IPS-20b (cell line): Measurements from ENCODE around the gene QRSL1.

Experiments used
- H3K27ac ChIP-seq: one replicate; pipeline ENCODE4 v1.5.1; 2013; ENCODE audit warnings: low read length
- H3K27me3 ChIP-seq: 2 replicates; pipeline ENCODE4 v1.6.1; 2013; ENCODE audit warnings: mild to moderate bottlenecking, low read length, inconsistent platforms; ENCODE audit not compliant: insufficient read depth
- H3K36me3 ChIP-seq: 2 replicates; pipeline ENCODE4 v1.6.1; 2013; ENCODE audit warnings: low read depth, mild to moderate bottlenecking, inconsistent platforms, low read length, moderate library complexity; ENCODE audit not compliant: insufficient read depth
- H3K4me1 ChIP-seq: 2 replicates; pipeline ENCODE4 v1.6.1; 2013; ENCODE audit warnings: mild to moderate bottlenecking, control low read depth, inconsistent platforms, low read length, moderate library complexity; ENCODE audit not compliant: insufficient read depth
- H3K4me3 ChIP-seq: 2 replicates; pipeline ENCODE4 v1.5.1; 2013; ENCODE audit warnings: mild to moderate bottlenecking, low read length, inconsistent platforms
- H3K9ac ChIP-seq: 2 replicates; pipeline ENCODE4 v1.6.1; 2013; ENCODE audit warnings: low read depth, mild to moderate bottlenecking, inconsistent platforms, low read length, moderate library complexity
- H3K9me3 ChIP-seq: 2 replicates; pipeline ENCODE4 v1.6.1; 2013; ENCODE audit warnings: mild to moderate bottlenecking, low read depth, low read length, inconsistent platforms; ENCODE audit not compliant: insufficient read depth

Gene QRSL1

DNA sequence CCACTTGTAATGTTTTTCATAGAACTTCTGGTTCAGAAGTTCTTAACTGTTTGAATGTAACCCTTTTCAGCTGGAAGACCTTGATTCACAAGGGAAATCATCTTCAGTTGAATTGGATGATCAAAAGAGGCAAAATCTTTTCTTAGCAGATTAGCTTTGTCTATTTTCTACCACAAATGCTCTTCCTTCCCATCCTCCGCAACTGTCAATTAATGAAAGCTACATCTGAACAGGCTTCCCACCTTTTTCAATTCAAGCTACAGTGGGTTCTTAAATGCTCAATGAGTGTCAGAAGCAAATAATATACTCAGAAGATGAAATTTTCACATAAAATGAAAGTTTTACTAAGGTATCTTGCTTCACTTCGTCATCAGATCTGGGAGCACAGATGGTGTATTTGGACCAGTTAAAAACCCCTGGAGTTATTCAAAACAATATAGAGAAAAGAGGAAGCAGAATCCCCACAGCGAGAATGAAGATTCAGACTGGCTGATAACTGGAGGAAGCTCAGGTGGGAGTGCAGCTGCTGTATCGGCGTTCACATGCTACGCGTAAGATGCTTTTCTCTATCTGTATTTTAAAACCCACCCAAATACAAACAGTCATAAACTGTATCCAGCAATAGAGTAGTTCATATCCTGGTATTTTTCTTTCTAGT is 19.4 kb downstream of the QRSL1 start:
- Histone ChIP-seq H3K4me3 (no peak overlapping the region), H3K9me3 (no peaks in the 10 kb centered on the region), H3K4me1 (no peaks in the 10 kb centered on the region), H3K36me3 (peaks cover 84% of the 10 kb centered on the region), H3K27ac (no peak overlapping the region), H3K27me3 (no peaks in the 10 kb centered on the region), H3K9ac (no peak overlapping the region)

DNA sequence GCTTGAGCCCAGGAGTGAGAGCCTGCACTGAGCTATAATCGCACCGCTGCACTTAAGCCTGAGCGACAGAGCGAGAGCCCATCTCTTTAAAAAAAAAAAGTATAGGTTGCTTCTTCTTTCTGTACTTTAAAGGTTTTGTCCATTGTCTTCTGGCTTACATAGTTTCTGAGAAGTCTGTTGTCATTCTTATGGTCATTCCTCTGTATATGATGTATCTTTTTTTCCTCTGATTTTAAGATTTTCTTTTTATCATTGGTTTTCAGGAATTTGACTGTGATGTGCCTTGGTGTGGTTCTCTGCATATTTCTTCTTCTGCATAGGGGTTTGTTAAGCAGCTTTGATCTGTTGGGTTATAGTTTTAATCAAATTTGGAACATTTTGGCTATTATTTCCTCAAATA is 29.1 kb downstream of the QRSL1 start:
- no peak overlapping the region for H3K4me3 ChIP-seq
- no peaks in the 10 kb centered on the region for H3K27me3 ChIP-seq
- peaks cover 10% of the 10 kb centered on the region for H3K4me1 ChIP-seq
- H3K36me3 ChIP-seq, result peaks cover 89% of the 10 kb centered on the region
- no peak overlapping the region for H3K27ac ChIP-seq
- no peak overlapping the region for H3K9ac ChIP-seq
- peaks cover 8% of the 10 kb centered on the region for H3K9me3 ChIP-seq

DNA sequence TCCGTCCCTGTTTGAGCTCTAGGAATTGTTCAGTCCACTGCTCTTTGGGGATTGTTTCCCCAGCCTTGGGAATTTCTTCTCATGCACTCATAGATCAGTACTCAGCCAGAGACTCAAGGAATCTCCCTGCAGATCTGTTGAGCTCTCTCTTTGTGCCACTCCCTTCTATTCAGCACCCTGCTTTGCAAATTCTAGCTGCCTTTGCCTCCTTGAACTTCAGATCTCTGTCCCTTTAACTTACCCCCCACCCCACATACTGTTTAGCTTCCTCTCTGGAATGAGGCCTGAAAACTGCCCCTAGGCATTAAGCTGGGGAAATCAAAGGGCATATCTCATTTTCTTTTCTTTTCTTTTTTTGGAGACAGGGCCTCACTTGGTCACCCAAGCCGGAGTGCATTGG is 30.5 kb downstream of the QRSL1 start:
- peaks cover 10% of the 10 kb centered on the region for H3K4me1 ChIP-seq

DNA sequence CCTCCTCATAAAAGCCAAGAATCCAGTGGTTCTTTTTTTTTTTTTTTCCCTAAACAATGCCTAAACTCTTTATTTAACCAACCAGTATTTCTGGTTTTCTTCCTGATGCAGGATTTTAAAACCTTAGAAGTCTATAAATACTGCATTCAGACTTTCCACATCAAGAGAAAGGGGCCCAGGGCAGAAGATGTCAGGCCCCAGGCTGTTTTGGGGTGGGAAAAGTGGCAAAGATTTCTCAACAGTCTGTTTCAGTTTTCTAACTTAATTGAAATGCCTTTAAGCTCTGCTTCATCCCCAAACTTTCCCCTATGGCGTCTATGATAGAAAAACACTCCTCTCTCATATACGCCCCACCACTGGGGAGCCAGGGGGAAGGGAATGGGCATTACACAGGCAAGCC is 33.1 kb downstream of the QRSL1 start:
- H3K4me3 ChIP-seq, result no peak overlapping the region
- no peak overlapping the region for H3K27ac ChIP-seq
- H3K27me3 ChIP-seq, result no peaks in the 10 kb centered on the region
- peaks cover 19% of the 10 kb centered on the region for H3K4me1 ChIP-seq
- H3K9me3 ChIP-seq, result peaks cover 8% of the 10 kb centered on the region
- H3K36me3 ChIP-seq, result peaks cover 74% of the 10 kb centered on the region
- no peak overlapping the region for H3K9ac ChIP-seq

More for the DNA sequence above, 30.5 kb downstream of the QRSL1 start:
- Histone ChIP-seq H3K9me3 (peaks cover 8% of the 10 kb centered on the region), H3K27ac (no peak overlapping the region), H3K4me3 (0 out of 2 replicates have a peak overlapping the region, but pooled peaks have one; percentile 13), H3K9ac (peak overlapping the region; percentile 10; the same call in 1 of the 2 replicates), H3K27me3 (no peaks in the 10 kb centered on the region), H3K36me3 (peaks cover 90% of the 10 kb centered on the region)

DNA sequence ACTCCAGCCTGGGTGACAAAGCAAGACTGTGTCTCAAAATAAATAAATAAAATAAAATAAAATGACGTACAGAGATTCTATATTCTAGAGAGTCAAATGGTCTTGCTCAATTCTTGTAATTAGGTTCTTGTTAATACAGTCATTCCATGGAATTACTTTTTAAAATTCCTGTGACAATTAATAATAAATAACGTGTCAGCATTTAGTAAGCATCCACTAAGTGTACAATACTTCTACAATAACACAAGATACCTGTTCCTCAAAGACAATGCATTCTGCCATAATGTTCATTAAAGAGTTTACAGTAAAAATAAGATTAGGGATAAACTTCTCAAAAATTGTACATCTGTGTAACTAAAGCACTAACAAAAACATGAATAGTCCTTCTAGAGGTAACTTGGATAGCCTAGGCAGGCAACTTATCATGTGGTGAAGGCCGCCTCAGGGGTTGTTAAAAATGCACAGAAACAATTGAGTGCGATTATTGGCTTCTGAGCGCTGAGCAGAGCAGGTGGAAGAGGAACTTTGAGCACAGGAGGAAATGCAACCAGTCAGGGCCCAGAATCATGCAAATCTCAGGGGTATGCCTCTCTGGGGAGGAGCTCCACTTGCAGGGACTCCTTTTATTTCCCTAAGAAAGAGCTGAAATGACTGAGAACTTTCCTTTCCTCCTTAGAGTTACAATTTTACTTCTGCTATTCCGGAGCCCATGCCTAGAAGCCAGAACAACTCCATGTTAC is 37.1 kb downstream of the QRSL1 start:
- H3K27ac ChIP-seq, result peak overlapping the region; percentile 29

DNA sequence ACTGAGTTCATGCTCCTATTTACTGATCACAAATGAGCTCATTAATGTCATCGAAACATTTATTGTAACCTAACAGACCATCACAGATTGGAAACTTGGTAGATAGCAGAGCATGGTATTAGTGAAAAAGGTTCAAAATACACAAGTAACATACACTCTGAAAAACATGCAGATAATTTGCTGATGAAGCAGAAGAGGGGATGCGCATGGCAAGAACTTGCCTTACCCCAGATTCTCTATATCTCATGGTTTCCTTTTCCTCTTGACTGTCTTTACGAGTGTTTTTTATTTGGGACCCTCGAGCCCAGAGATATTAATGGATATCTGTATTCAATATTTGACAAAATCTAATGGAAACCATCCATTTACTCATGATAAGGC is 37.6 kb downstream of the QRSL1 start:
- Histone ChIP-seq H3K27ac (peak overlapping the region; percentile 29), H3K27me3 (no peaks in the 10 kb centered on the region), H3K36me3 (peaks cover 38% of the 10 kb centered on the region), H3K9ac (peak overlapping the region; percentile 21; the same call in 1 of the 2 replicates), H3K4me3 (no peak overlapping the region), H3K4me1 (peaks cover 15% of the 10 kb centered on the region), H3K9me3 (no peaks in the 10 kb centered on the region)

More for the DNA sequence above, 37.1 kb downstream of the QRSL1 start:
- Histone ChIP-seq H3K9ac (peak overlapping the region; percentile 21; the same call in 1 of the 2 replicates), H3K4me3 (no peak overlapping the region), H3K36me3 (peaks cover 41% of the 10 kb centered on the region), H3K9me3 (no peaks in the 10 kb centered on the region), H3K4me1 (peaks cover 9% of the 10 kb centered on the region), H3K27me3 (no peaks in the 10 kb centered on the region)

DNA sequence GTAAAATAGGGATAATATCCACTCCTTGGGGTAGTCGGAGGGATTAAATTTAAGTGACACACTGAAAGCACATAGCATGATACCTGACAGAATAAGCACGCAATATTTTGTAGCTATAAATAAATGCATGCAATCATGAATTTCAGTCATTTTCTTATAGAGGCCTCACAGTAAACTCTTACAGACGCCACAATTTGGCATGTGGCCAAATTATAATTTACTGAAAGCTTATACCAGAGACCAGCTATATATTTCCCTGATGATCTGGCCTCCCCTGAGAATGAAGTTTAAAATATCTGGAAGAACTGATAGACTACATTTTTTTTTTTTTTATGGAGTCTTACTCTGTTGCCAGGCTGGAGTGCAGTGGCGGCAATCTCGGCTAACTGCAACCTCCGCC is 40.9 kb downstream of the QRSL1 start:
- H3K27ac ChIP-seq, result no peak overlapping the region
- H3K4me1 ChIP-seq, result peaks cover 20% of the 10 kb centered on the region
- no peak overlapping the region for H3K4me3 ChIP-seq
- H3K9ac ChIP-seq, result no peak overlapping the region
- H3K27me3 ChIP-seq, result no peaks in the 10 kb centered on the region
- peaks cover 7% of the 10 kb centered on the region for H3K36me3 ChIP-seq
- no peaks in the 10 kb centered on the region for H3K9me3 ChIP-seq

DNA sequence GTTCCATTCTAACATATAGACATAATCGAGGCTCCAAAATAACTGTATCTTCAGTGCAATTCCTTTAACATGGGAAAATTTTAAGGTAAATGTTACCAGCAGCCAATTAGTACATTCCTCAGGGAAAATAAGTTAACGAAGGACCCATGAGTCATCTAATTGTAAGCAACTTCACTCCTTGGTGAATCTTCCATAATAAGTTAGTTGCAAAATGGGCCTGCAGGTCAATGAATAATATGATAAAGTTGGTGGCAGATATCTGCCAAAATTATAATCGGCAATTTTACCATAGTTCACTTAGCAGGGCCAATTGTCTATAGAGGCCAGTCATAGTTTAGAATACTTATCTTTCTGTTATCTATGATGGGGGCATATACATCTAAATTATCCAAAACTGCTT is 42.3 kb downstream of the QRSL1 start:
- no peaks in the 10 kb centered on the region for H3K36me3 ChIP-seq
- peaks cover 15% of the 10 kb centered on the region for H3K4me1 ChIP-seq
- no peaks in the 10 kb centered on the region for H3K9me3 ChIP-seq
- H3K4me3 ChIP-seq, result no peak overlapping the region
- H3K9ac ChIP-seq, result no peak overlapping the region
- no peaks in the 10 kb centered on the region for H3K27me3 ChIP-seq
- H3K27ac ChIP-seq, result no peak overlapping the region

DNA sequence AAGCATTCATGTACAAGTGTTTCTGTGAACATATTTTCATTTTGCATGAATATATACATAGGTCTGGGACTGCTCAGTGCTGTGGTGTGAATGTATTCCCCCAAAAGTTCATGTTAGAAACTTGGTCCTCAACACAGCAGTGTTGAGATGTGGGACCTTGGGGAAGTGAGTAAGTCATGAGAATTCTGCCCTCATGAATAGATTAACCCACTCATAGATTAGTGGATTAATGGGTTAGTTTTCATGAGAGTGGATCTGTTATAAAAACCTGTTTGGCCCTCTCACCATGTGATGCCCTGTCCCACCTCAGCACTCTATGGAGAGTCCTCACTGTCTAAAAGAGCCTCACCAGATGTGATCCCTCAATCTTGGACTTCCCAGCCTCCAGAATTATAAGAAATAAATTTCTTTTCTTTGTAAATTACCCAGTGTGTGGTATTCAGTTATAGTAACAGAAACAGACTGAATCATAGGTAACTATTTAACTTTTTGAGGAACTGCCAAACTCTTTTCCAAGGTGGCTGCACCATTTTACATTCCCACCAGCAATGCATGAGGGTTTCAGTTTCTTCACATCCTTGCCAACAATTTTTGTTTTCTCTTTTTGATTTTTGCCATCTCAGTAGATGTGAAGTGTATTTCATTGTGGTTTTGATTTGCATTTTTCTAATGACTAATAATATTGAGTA is 45.3 kb downstream of the QRSL1 start:
- Histone ChIP-seq H3K36me3 (no peaks in the 10 kb centered on the region), H3K4me1 (peaks cover 17% of the 10 kb centered on the region; the same call in 1 of the 2 replicates), H3K27ac (no peak overlapping the region), H3K4me3 (no peak overlapping the region), H3K9ac (no peak overlapping the region), H3K27me3 (no peaks in the 10 kb centered on the region), H3K9me3 (no peaks in the 10 kb centered on the region)

DNA sequence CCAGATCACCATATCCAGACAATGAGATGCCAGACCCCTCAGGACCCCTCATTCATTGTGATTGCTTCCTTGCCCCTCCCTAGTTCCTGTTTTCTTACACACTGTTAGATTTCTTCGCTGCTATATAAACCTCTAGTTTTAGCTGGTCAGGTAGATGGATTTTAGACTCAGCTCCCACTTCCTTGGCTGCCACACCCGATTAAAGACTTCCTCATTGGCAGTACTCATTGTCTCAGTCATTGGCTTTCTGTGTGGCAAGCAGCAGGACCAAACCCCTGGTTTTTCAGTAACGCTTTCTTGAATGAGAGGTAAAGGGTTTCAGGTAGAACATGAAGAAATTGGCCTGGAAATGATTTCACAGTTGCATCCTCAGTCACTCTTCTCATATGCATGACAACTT is 47.9 kb downstream of the QRSL1 start:
- Histone ChIP-seq H3K9me3 (no peaks in the 10 kb centered on the region), H3K4me3 (no peak overlapping the region), H3K27ac (no peak overlapping the region)

DNA sequence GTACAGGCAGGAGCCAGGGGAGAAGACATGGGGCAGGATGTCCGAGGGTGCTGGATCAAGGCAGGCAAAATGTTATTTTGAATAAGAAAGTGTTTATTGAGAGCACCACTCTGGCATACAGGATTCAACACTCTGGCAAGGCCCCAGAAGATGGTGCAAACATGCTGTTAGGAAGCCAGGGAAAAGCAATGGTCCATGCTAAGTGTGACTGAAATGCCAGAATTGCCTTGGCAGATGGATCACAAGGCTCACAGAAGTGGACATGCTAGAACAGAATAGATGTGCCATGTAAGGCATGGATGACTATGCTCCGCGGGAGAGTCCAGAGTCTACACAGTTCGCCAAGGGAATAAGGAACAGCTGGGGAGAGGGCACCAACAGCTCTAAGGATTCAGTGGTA is 54.6 kb downstream of the QRSL1 start:
- no peak overlapping the region for H3K27ac ChIP-seq

More for the DNA sequence above, 47.9 kb downstream of the QRSL1 start:
- Histone ChIP-seq H3K36me3 (no peaks in the 10 kb centered on the region), H3K4me1 (peaks cover 8% of the 10 kb centered on the region; the same call in 1 of the 2 replicates), H3K9ac (no peak overlapping the region), H3K27me3 (no peaks in the 10 kb centered on the region)

More for the DNA sequence above, 54.6 kb downstream of the QRSL1 start:
- Histone ChIP-seq H3K4me3 (no peak overlapping the region), H3K4me1 (peaks cover 6% of the 10 kb centered on the region; the same call in 1 of the 2 replicates), H3K9ac (no peak overlapping the region), H3K9me3 (no peaks in the 10 kb centered on the region), H3K27me3 (no peaks in the 10 kb centered on the region), H3K36me3 (no peaks in the 10 kb centered on the region)
